ENCODE data around the gene CAPNS2. TPM values are rescaled to one million over a fixed set of nuclear protein-coding genes. Genes with fewer than 3 reads are reported as not detected.

Gene CAPNS2
- total and polyA plus RNA-seq, 7 experiments from 2014 or later: 0.22 to 0.51 TPM; not detected in 5

DNA sequence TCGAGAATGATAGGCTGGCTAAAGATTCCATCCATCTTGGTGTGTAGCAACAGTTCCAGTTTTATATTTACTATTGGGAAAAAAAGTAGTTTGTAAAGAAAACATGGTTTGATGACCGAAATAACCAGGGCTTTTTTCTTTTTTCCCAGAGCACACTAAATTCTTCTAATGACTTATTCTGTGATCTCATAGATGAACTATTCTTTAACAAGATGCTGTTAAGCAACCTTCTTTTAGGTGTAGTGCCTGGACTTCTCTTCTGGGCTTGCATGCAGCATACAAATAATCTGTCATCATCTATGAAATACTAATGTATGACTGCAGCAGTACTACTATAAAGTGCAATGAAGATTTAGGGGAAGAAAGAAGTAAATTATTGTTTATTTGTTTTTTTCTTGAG is 11.0 kb upstream of the CAPNS2 start:
- no peak overlapping the region for H3K27ac ChIP-seq (ENCODE audit: low read depth, low read length)
- H3K27ac Mint-ChIP-seq: no peak overlapping the region
- no peaks in the 10 kb centered on the region for H3K27me3 ChIP-seq (ENCODE audit: control insufficient read depth in 2 of 2, insufficient read depth in 2 of 2, low read length in 2 of 2)
- no peak overlapping the region for H3K4me3 ChIP-seq (ENCODE audit: low read length)
- ChIA-PET CTCF (no interaction called here), POLR2A (no interaction called here)
- H3K36me3 ChIP-seq (ENCODE audit: control insufficient read depth in 2 of 3, insufficient read depth in 3 of 3, low read length in 3 of 3): no peaks in the 10 kb centered on the region
- intact Hi-C loops (cut with micrococcal nuclease): no loop called here
- H3K4me3 Mint-ChIP-seq: no peak overlapping the region
- ATAC-seq: no peak
- H3K4me1 Mint-ChIP-seq: peaks cover 0 to 2% (median 0%) of the 10 kb centered on the region in 7 donors
- no peaks in the 10 kb centered on the region for H3K9me3 ChIP-seq (ENCODE audit: control insufficient read depth in 2 of 3, low read length in 3 of 3)
- H3K27me3 Mint-ChIP-seq: peaks cover 0 to 21% (median 7%) of the 10 kb centered on the region in 5 donors
- no peak for DNase-seq
- H3K36me3 Mint-ChIP-seq: no peaks in the 10 kb centered on the region
- H3K9me3 Mint-ChIP-seq: peaks cover 0 to 5% (median 0%) of the 10 kb centered on the region in 11 donors
- H3K4me1 ChIP-seq (ENCODE audit: control insufficient read depth in 2 of 2, insufficient read depth in 2 of 2, low read length in 2 of 2): no peaks in the 10 kb centered on the region

DNA sequence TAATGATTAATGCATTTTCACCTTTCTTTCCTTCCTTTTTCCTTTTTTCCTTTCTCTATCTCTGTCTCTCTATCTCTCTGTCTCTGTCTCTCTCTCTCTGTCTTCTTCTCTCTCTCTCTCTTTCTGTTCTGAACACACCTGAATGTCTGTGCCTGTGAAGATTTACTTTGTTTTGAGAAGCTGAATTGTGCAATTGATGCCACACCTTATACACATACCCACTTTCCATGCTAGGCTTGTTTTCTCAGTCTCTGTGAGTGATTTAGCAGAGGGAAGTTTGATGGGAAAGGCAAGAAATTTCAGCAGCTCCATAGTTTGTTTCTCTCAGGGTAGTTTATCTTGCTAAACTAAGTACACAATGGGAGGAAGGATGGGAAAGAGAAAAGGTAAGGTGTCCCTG is 9.3 kb upstream of the CAPNS2 start:
- H3K27me3 ChIP-seq (ENCODE audit: control insufficient read depth in 2 of 2, insufficient read depth in 2 of 2, low read length in 2 of 2): no peaks in the 10 kb centered on the region
- Mint-ChIP-seq H3K27ac (no peak overlapping the region), H3K9me3 (peaks cover 0 to 5% (median 0%) of the 10 kb centered on the region in 11 donors), H3K27me3 (peaks cover 0 to 14% (median 5%) of the 10 kb centered on the region in 5 donors), H3K4me3 (no peak overlapping the region), H3K36me3 (no peaks in the 10 kb centered on the region), H3K4me1 (peaks cover 0 to 2% (median 0%) of the 10 kb centered on the region in 7 donors)
- no peak overlapping the region for H3K27ac ChIP-seq (ENCODE audit: low read depth, low read length)
- intact Hi-C loops (cut with micrococcal nuclease): no loop called here
- H3K4me3 ChIP-seq (ENCODE audit: low read length): no peak overlapping the region
- DNase-seq: no peak
- POLR2A ChIA-PET: no interaction called here
- CTCF ChIA-PET: no interaction called here
- no peaks in the 10 kb centered on the region for H3K4me1 ChIP-seq (ENCODE audit: control insufficient read depth in 2 of 2, insufficient read depth in 2 of 2, low read length in 2 of 2)
- no peaks in the 10 kb centered on the region for H3K9me3 ChIP-seq (ENCODE audit: control insufficient read depth in 2 of 3, low read length in 3 of 3)
- ATAC-seq: no peak
- H3K36me3 ChIP-seq (ENCODE audit: control insufficient read depth in 2 of 3, insufficient read depth in 3 of 3, low read length in 3 of 3): no peaks in the 10 kb centered on the region

DNA sequence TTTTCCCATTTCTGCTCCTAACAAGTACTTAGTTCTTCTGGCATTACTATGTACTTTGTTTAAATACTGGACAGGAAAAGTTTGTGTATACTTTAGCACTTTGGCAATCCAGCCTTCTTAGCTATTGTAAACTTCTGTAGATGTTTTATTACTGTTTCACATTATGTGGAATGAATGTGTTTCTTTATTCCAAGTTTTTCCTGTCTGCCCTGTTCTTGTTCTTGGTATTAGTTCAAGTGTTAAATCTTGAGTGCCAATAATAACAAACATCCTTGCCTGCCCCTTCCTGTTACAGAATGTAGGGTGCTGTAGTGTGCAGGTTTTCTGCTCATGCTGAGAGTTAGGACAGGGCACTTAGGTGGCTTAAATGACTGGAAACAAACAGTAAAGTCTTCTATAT is 7.3 kb upstream of the CAPNS2 start:
- H3K36me3 ChIP-seq (ENCODE audit: control insufficient read depth in 2 of 3, insufficient read depth in 3 of 3, low read length in 3 of 3): no peaks in the 10 kb centered on the region
- no peak for DNase-seq
- H3K4me1 ChIP-seq (ENCODE audit: control insufficient read depth in 2 of 2, insufficient read depth in 2 of 2, low read length in 2 of 2): no peaks in the 10 kb centered on the region
- H3K27me3 ChIP-seq (ENCODE audit: control insufficient read depth in 2 of 2, insufficient read depth in 2 of 2, low read length in 2 of 2): no peaks in the 10 kb centered on the region
- Mint-ChIP-seq H3K4me1 (peaks cover 0 to 2% (median 0%) of the 10 kb centered on the region in 7 donors), H3K9me3 (peaks cover 0 to 2% (median 0%) of the 10 kb centered on the region in 11 donors), H3K27me3 (peaks cover 0 to 17% (median 11%) of the 10 kb centered on the region in 5 donors), H3K4me3 (no peak overlapping the region), H3K36me3 (no peaks in the 10 kb centered on the region), H3K27ac (no peak overlapping the region)
- CTCF ChIA-PET: interaction anchor here (1.0 kb wide), 1 partner anchor 11 kb away, joined by 3 read pairs; no protein-coding TSS in a partner anchor
- no peak for ATAC-seq
- POLR2A ChIA-PET: no interaction called here
- H3K9me3 ChIP-seq (ENCODE audit: control insufficient read depth in 2 of 3, low read length in 3 of 3): no peaks in the 10 kb centered on the region
- intact Hi-C loops (cut with micrococcal nuclease): no loop called here
- H3K27ac ChIP-seq (ENCODE audit: low read depth, low read length): no peak overlapping the region
- H3K4me3 ChIP-seq (ENCODE audit: low read length): no peak overlapping the region

DNA sequence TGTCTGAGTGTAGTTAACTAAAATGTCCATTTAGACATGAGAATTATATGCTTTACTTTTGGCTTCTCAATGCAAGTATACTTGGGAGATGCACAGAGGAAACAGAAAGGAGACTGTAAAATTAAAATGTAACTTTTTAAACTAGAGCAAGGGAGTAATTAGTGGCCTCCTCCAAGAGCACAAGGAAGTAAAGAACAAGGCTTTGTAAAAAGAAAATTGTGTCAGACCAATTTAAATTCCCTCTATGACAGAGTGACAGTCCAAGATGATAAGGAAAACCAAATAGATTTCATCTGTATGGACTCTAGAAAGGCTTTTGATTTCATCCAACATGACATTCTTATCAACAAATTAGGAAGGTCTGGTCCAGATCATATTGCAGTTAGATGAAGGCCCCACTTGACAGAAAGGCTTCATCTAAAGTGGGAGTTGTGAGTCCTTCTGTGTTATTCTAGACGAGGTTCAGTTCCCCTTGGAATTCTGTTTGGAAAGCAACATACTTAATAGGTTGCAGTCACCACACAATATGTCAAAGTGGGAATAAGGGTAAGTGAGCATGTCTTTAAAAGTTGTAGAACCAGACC is 6.5 kb upstream of the CAPNS2 start:
- POLR2A ChIA-PET: no interaction called here
- no peak overlapping the region for H3K27ac Mint-ChIP-seq
- H3K9me3 Mint-ChIP-seq: peaks cover 0 to 2% (median 0%) of the 10 kb centered on the region in 11 donors
- H3K4me3 Mint-ChIP-seq: no peak overlapping the region
- H3K27me3 Mint-ChIP-seq: peaks cover 0 to 17% (median 11%) of the 10 kb centered on the region in 5 donors
- ATAC-seq (no peak), DNase-seq (no peak)
- intact Hi-C loops (cut with micrococcal nuclease): no loop called here
- no peaks in the 10 kb centered on the region for H3K36me3 ChIP-seq (ENCODE audit: control insufficient read depth in 2 of 3, insufficient read depth in 3 of 3, low read length in 3 of 3)
- H3K4me1 ChIP-seq (ENCODE audit: control insufficient read depth in 2 of 2, insufficient read depth in 2 of 2, low read length in 2 of 2): no peaks in the 10 kb centered on the region
- CTCF ChIA-PET: no interaction called here
- H3K27me3 ChIP-seq (ENCODE audit: control insufficient read depth in 2 of 2, insufficient read depth in 2 of 2, low read length in 2 of 2): no peaks in the 10 kb centered on the region
- H3K27ac ChIP-seq (ENCODE audit: low read depth, low read length): no peak overlapping the region
- peaks cover 0 to 2% (median 0%) of the 10 kb centered on the region in 7 donors for H3K4me1 Mint-ChIP-seq
- H3K4me3 ChIP-seq (ENCODE audit: low read length): no peak overlapping the region
- H3K9me3 ChIP-seq (ENCODE audit: control insufficient read depth in 2 of 3, low read length in 3 of 3): no peaks in the 10 kb centered on the region
- H3K36me3 Mint-ChIP-seq: no peaks in the 10 kb centered on the region

DNA sequence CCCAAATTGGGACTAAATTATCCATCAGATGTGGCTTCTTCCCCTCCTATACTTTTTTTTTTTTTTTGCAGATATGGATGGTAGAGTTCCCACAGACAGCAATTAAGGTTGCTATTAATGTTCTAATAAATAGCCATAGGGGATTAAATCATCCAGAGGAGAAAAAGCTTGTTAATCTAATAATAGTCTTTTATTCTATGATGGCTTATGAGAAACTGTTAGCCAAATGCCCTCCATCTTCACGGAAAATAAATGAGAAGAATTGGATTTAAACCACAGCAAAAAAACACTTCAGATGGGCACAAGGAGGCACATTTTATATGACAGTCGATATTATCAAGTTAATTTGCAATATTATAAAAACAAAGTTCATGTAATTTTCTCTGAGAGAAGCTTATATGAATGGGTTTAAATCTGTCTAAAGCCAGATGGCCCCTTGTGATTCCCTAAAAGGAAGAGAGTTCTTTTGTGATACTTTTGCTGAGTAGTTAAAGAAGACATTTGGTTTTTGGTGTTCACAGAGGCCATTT is 5.1 kb upstream of the CAPNS2 start:
- H3K36me3 Mint-ChIP-seq: no peaks in the 10 kb centered on the region
- CTCF ChIA-PET: interaction anchor here (1.0 kb wide), 1 partner anchor 14 kb away, joined by 3 read pairs; no protein-coding TSS in a partner anchor

DNA sequence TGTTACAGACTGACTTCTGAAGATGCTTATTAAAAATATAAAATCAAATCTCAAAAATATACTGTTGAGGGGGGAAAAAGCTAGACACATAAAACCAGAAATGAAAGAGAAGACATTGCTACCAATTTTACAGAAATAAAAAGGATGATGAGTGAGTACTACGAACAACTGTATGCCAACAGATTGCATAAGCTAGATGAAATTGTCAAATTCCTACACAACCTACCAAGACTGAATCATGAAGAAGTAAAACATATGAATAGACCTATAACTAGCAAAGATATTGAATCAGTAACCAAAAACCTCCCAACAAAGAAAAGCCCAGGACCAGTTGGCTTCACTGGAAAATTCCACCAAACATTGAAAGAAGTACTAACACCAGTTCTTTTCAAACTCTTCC is 3.5 kb upstream of the CAPNS2 start:
- Histone ChIP-seq H3K27me3 (ENCODE audit: control insufficient read depth in 2 of 2, insufficient read depth in 2 of 2, low read length in 2 of 2) (no peaks in the 10 kb centered on the region), H3K9me3 (ENCODE audit: control insufficient read depth in 2 of 3, low read length in 3 of 3) (no peaks in the 10 kb centered on the region), H3K4me1 (ENCODE audit: control insufficient read depth in 2 of 2, insufficient read depth in 2 of 2, low read length in 2 of 2) (no peaks in the 10 kb centered on the region), H3K4me3 (ENCODE audit: low read length) (no peak overlapping the region), H3K36me3 (ENCODE audit: control insufficient read depth in 2 of 3, insufficient read depth in 3 of 3, low read length in 3 of 3) (no peaks in the 10 kb centered on the region), H3K27ac (ENCODE audit: low read depth, low read length) (no peak overlapping the region)
- no peaks in the 10 kb centered on the region for H3K4me1 Mint-ChIP-seq
- H3K4me3 Mint-ChIP-seq: no peak overlapping the region
- H3K27ac Mint-ChIP-seq: no peak overlapping the region
- intact Hi-C loops (cut with micrococcal nuclease): no loop called here
- DNase-seq: no peak
- H3K27me3 Mint-ChIP-seq: peaks cover 0 to 25% (median 7%) of the 10 kb centered on the region in 5 donors
- ATAC-seq: no peak
- POLR2A ChIA-PET: no interaction called here
- CTCF ChIA-PET: interaction anchor here (0.6 kb wide), 1 partner anchor 1550 kb away, joined by 3 read pairs; no protein-coding TSS in a partner anchor
- no peaks in the 10 kb centered on the region for H3K36me3 Mint-ChIP-seq
- H3K9me3 Mint-ChIP-seq: peaks cover 0 to 2% (median 0%) of the 10 kb centered on the region in 11 donors

More for the DNA sequence above, 5.1 kb upstream of the CAPNS2 start:
- ATAC-seq (no peak), DNase-seq (no peak)
- H3K27me3 ChIP-seq (ENCODE audit: control insufficient read depth in 2 of 2, insufficient read depth in 2 of 2, low read length in 2 of 2): no peaks in the 10 kb centered on the region
- no peak overlapping the region for H3K27ac ChIP-seq (ENCODE audit: low read depth, low read length)
- no peak overlapping the region for H3K4me3 ChIP-seq (ENCODE audit: low read length)
- Mint-ChIP-seq H3K4me1 (peaks cover 0 to 2% (median 0%) of the 10 kb centered on the region in 7 donors), H3K9me3 (peaks cover 0 to 2% (median 0%) of the 10 kb centered on the region in 11 donors), H3K27ac (no peak overlapping the region), H3K4me3 (no peak overlapping the region), H3K27me3 (peaks cover 0 to 18% (median 7%) of the 10 kb centered on the region in 5 donors)
- intact Hi-C loops (cut with micrococcal nuclease): no loop called here
- H3K9me3 ChIP-seq (ENCODE audit: control insufficient read depth in 2 of 3, low read length in 3 of 3): no peaks in the 10 kb centered on the region
- no peaks in the 10 kb centered on the region for H3K4me1 ChIP-seq (ENCODE audit: control insufficient read depth in 2 of 2, insufficient read depth in 2 of 2, low read length in 2 of 2)
- POLR2A ChIA-PET: interaction anchor here (0.6 kb wide), 1 partner anchor 412 kb away, joined by 4 read pairs; no protein-coding TSS in a partner anchor
- H3K36me3 ChIP-seq (ENCODE audit: control insufficient read depth in 2 of 3, insufficient read depth in 3 of 3, low read length in 3 of 3): no peaks in the 10 kb centered on the region

DNA sequence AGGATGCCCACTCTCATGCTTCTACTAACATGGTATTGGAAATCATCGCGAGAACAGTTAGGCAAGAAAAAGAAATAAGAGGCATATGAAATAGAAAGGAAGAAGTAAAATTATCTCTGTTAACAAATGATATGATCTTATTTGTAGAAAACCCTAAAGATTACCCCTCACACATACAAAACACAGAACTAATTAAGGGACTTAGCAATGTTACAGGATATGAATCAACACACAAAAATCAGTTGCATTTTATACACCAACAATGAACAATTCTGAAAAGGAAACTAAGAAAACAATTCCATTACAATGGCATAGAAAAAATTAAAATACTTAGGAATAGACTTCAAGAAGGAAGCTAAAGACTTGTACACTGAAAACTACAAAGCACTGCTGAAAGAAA is 2.7 kb upstream of the CAPNS2 start:
- intact Hi-C loops (cut with micrococcal nuclease): no loop called here
- no peak for ATAC-seq
- no peaks in the 10 kb centered on the region for H3K27me3 ChIP-seq (ENCODE audit: control insufficient read depth in 2 of 2, insufficient read depth in 2 of 2, low read length in 2 of 2)
- H3K4me1 ChIP-seq (ENCODE audit: control insufficient read depth in 2 of 2, insufficient read depth in 2 of 2, low read length in 2 of 2): no peaks in the 10 kb centered on the region
- no peak overlapping the region for H3K27ac ChIP-seq (ENCODE audit: low read depth, low read length)
- H3K27me3 Mint-ChIP-seq: peaks cover 0 to 26% (median 8%) of the 10 kb centered on the region in 5 donors
- peaks cover 0 to 2% (median 0%) of the 10 kb centered on the region in 11 donors for H3K9me3 Mint-ChIP-seq
- H3K4me3 Mint-ChIP-seq: no peak overlapping the region
- ChIA-PET CTCF (no interaction called here), POLR2A (no interaction called here)
- DNase-seq: no peak
- no peaks in the 10 kb centered on the region for H3K9me3 ChIP-seq (ENCODE audit: control insufficient read depth in 2 of 3, low read length in 3 of 3)
- H3K4me3 ChIP-seq (ENCODE audit: low read length): no peak overlapping the region
- no peaks in the 10 kb centered on the region for H3K36me3 ChIP-seq (ENCODE audit: control insufficient read depth in 2 of 3, insufficient read depth in 3 of 3, low read length in 3 of 3)
- no peak overlapping the region for H3K27ac Mint-ChIP-seq
- no peaks in the 10 kb centered on the region for H3K36me3 Mint-ChIP-seq
- H3K4me1 Mint-ChIP-seq: no peaks in the 10 kb centered on the region
